Stomach (tissue), 4 donors: Measurements from ENCODE around the gene FCRL6.

ENCODE experiments used
- CTCF ChIP-seq, 7 experiments: fragments of 450-650 bp in 4 of 7; fragments of 200-600 bp in 3 of 7; sonication (generic) in 3 of 7; IDR thresholded peaks; one replicate each; pipeline ENCODE4 v1.5.1; 2016 to 2019; ENCODE audit warnings: antibody characterized with exemption in 7 of 7, control low read depth in 2 of 7, mild to moderate bottlenecking in 1 of 7
- EP300 ChIP-seq: sonication (generic); formaldehyde crosslinking; IDR thresholded peaks from one replicate; pipeline ENCODE4 v1.6.1; 2017; ENCODE audit warnings: antibody characterized with exemption
- POLR2A ChIP-seq, 4 donors: fragments of 450-650 bp; IDR thresholded peaks; one replicate each; pipeline ENCODE4 v1.6.1; 2016; ENCODE audit warnings: antibody characterized with exemption in 4 of 4, control low read depth in 2 of 4, mild to moderate bottlenecking in 1 of 4, moderate library complexity in 1 of 4
- POLR2AphosphoS5 ChIP-seq, 3 donors: sonication (generic); formaldehyde crosslinking; IDR thresholded peaks; one replicate each; pipeline ENCODE4 v1.6.1; 2016; ENCODE audit warnings: antibody characterized with exemption in 3 of 3

GRCh38 chr1:159828581-159829272 lies 26.6 kb downstream of the FCRL6 start:
- TF ChIP-seq POLR2A (IDR thresholded peaks at IDR 0.05) (no peak), CTCF (IDR thresholded peaks at IDR 0.05) (no peak), POLR2AphosphoS5 (IDR thresholded peaks at IDR 0.05) (no peak), EP300 (no peak)
